ENCODE data around the gene PTPN14.

GRCh38 chr1:214445831-214446614 is 105.4 kb downstream of the PTPN14 start:
- TF ChIP-seq CTCF (IDR thresholded peaks at IDR 0.05): no peak
- no peak for TF ChIP-seq ELF4 (CRISPR knock-in tag; IDR thresholded peaks at IDR 0.05; ENCODE audit: low read depth)
- TF ChIP-seq ETV6 (CRISPR knock-in tag; IDR thresholded peaks at IDR 0.05): no peak
- no peak for TF ChIP-seq PRDM15 (CRISPR knock-in tag; IDR thresholded peaks at IDR 0.05)
- no peak for TF ChIP-seq GRHL2 (CRISPR knock-in tag; IDR thresholded peaks at IDR 0.05; ENCODE audit: insufficient replicate concordance, severe bottlenecking)
- no peak for TF ChIP-seq ZNF317 (CRISPR knock-in tag; IDR thresholded peaks at IDR 0.05; ENCODE audit: borderline replicate concordance, low read depth)
- no peak for TF ChIP-seq FOXP4 (CRISPR knock-in tag; IDR thresholded peaks at IDR 0.05)
- TF ChIP-seq ZSCAN18 (CRISPR knock-in tag; IDR thresholded peaks at IDR 0.05): no peak
- TF ChIP-seq IRF2 (CRISPR knock-in tag; IDR thresholded peaks at IDR 0.05; ENCODE audit: borderline replicate concordance, low read depth): no peak
- no peak for TF ChIP-seq ATF3 (CRISPR knock-in tag; conservative IDR thresholded peaks at IDR 0.05)
- TF ChIP-seq ESRRA (CRISPR knock-in tag; IDR thresholded peaks at IDR 0.05; ENCODE audit: borderline replicate concordance): no peak
- TF ChIP-seq JUN (CRISPR knock-in tag; IDR thresholded peaks at IDR 0.05): no peak
- TF ChIP-seq NFYB (CRISPR knock-in tag; conservative IDR thresholded peaks at IDR 0.05; ENCODE audit: low read depth): no peak
